ENCODE measurements around the gene TSPEAR.

DNA sequence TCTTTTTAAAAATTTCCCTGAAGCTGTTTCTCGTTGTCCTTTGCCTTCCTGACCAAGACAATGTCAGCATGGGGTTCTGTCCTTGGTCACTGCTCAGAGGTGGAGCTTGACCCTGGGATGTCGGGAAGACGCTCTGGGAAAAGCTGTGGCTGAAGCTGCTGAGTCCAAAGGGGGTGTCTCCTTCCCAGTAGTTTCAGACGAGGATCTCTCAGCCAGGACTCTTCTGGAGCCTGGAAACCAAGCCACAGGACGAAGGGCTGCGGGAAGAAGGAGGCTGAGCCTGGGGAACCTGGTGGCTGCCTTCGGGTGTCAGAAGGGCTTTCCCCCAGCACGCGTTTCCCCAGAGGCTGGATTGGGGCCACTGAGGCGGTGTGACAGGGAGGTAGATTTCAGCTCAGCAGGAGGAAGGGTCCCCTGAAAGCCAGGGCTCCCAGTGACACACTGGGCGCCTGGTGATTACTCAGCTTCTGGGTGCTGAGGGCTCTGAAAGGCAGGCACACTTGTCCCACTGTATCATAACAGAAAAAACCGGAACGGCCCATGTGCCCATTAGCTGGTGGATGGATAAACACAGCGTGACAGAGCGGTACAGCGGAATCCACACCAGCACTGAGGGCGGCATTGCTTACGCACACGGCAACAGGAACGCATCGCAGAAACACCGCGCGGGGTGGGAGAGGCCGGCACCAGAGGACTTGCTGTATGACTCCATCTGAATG is 24.4 kb downstream of the TSPEAR start:
- TF ChIP-seq, protein P1, sequence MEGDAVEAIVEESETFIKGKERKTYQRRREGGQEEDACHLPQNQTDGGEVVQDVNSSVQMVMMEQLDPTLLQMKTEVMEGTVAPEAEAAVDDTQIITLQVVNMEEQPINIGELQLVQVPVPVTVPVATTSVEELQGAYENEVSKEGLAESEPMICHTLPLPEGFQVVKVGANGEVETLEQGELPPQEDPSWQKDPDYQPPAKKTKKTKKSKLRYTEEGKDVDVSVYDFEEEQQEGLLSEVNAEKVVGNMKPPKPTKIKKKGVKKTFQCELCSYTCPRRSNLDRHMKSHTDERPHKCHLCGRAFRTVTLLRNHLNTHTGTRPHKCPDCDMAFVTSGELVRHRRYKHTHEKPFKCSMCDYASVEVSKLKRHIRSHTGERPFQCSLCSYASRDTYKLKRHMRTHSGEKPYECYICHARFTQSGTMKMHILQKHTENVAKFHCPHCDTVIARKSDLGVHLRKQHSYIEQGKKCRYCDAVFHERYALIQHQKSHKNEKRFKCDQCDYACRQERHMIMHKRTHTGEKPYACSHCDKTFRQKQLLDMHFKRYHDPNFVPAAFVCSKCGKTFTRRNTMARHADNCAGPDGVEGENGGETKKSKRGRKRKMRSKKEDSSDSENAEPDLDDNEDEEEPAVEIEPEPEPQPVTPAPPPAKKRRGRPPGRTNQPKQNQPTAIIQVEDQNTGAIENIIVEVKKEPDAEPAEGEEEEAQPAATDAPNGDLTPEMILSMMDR (IDR thresholded peaks at IDR 0.05 in 4 of 5, conservative IDR thresholded peaks at IDR 0.05 in 1 of 5) = no peak
- TF ChIP-seq POLR2A (IDR thresholded peaks at IDR 0.05) = no peak

Data from gastrocnemius medialis (tissue), 4 donors.